NCI-H524 treated with DMSO at 0.1 percent for 48 hours (cell line): ENCODE data around the gene E2F1.

ENCODE experiments used
- DNase-seq: peaks from one replicate; lab custom pipeline; 2025; lab: John Stamatoyannopoulos, UW

E2F1 gene

DNA sequence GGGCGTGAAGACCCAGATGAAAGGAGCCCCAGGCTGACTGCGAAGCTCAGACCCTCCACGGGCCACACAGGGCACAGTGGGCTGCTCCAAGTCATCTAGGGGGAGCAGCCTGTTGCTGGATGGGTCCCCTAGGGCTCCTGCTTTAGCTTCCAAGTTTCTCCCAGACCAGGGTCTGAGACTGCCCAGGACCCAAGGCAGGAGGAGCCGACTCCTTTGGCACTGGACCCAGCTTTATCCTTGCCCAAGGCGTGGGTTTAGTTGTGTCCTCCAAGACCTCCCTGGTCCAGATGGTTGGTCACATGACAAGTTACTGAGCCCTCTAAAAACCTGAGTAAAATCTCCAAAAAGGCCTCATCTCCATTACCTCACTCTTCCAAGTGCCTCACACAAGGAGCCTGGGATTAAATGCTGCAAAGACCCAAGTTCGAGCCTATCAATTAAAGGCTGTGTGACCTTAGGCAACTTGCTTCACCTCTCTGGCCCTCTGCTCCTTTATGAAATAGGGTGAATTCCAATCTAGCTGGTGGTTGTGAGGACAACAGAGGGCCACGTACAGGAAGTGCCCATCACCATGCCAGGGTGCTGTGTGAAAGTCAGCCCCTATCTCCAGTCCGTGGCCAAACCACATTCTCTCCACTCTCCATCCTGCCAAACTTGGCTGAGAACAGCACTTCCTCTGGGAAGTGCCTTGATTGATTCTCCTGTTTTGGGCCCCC is 14.5 kb downstream of the E2F1 start:
- no peak for DNase-seq

DNA sequence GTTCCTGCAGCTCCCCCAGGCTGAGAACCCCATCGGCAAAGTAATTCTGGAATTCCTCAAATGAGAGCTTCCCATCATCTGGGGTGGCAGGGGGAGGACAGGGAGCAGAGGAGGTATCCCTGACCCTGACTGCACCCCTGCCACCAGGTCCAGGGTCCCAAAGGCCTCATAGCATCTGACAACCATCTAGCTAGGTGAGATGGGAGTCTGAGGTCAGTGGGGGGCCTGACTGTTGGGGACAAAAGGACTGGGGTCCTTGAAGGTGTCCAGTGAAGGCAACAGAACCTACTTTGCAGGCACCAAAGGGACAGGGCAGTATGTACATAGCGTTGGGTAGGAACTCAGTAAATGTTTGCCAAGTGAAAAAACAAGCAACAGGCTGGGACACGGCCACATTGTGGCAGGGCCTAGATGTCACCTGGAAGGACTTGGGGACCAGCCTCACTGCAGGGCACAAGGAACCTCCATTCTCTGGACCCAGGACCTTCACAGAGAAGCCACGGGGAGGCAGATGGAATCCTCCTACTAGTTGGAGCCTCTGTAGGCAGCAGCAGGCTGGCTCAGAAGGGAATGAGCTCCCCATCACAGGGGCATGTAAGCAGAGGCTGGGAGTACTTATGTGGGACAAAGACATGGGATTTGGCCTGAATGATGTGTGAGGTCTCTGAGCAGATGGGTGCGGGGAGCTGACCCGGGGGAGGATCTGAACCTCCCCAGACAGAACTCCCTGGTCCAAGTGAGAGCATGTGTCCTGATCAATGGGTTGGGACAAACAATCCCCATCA is 15.3 kb downstream of the E2F1 start:
- no peak for DNase-seq

DNA sequence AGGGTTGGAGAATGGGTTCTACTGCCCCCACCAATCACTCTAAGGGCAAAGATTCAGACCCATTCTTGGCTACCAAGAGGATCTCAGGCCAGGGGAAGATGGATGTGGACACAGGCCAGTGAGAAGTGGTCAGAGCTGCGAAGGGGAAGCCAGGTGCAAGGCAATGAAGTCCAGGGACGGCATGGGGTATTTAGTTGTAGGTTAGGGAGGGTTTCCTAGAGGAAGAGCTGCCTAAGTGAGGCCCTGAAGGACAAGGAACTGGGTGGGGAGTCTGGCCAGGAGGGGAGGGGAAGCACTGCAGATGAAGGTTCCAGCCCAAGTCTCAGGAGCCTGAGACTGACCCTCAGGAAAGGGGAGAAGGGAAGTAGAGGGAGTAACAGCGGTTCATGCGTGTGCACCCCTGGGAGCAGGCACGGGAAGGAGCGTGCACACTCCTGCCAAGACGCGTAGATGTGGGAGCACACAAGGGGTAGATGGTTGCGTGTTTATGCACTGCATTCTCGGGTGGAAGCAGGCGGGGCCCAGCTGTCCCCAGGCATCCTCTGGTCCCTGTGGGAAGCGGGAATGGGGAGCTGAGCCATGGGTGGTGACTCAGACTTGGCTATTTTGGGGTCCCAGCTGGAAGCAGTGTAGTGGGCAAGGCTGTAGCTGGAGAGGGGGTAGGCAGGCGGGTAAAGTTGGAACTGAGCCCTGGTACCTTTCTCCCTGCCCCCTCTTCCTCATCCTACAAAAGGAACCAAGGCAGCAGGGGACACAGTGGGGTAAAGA is 16.1 kb downstream of the E2F1 start:
- no peak for DNase-seq

DNA sequence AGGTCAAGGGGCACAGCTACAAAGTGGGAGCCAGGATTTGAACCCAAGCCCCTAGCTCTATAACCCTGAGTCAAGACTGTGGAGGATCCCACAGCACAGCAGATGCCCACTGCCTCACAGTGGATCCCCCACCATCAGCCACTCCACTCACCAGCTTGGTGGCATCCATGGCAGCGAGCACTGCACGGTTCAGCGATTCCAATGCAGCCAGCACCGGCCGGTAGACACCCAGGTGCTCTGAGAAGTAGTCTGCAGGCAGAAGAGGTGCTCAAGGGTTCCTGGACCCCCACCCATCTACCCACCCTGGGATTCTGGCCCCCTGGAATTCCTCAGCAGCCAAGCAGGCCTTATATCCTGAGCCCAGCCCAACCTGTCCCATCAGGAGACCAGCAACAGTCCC is 17.0 kb downstream of the E2F1 start:
- DNase-seq = no peak

DNA sequence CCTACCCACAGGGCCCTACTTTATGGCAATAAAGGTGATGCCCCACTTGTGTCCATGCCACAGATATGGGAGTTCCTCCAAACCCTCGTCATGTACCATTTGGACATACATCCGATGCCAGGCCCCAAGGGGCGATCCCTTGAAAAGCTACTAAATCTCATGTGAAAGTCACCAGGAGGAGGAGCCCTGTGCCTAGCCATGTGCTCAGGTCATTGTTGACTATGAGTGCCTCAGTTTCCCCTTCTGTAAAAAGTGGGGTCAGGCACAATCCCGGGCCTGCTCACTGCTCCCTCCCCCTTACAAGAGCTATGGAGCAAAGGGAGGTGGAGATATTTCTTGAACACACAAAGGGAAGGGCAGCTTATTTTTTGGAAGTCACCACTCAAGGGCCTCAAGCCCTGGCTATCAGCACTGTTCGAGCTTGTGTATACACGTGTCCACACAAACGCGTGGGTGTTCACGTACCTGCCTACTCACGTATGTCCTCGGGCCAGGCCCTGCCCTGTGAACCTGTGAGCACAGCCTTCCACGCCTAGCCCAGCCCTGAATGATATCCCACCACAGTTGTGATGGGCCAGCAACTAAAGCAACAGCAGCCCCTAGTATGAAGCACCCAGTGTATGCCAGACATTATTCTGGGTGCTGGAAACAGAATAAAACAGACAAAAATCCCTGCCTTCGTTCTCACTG is 17.6 kb downstream of the E2F1 start:
- no peak for DNase-seq

DNA sequence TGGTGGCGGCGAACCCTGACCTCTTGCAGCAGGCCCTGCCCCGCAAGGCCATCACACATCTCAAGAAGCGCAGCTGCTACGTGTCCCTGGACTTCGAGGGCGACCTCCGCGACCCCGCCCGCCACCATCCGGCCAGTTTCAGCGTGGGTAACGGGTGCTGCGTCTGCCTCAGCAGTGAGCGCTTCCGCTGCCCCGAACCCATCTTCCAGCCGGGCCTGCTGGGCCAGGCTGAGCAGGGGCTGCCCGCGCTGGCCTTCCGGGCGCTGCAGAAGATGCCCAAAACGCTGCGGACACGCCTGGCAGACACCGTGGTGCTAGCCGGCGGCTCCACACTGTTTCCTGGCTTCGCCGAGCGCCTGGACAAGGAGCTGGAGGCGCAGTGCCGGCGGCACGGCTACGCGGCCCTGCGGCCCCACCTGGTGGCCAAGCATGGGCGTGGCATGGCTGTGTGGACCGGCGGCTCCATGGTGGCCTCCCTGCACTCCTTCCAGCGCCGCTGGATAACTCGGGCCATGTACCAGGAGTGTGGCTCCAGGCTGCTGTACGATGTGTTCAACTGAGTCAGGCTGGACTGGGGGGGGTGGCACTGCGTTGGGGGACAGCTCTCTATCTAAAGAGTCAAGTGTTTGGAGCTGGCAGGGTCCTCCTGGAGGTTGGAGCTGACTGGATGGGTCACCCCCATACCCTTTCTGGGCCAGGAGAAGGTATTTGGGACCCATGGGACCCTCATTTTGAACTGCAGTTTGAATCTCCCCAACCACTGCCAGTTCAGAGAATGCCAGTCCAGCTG is 18.3 kb downstream of the E2F1 start:
- no peak for DNase-seq

DNA sequence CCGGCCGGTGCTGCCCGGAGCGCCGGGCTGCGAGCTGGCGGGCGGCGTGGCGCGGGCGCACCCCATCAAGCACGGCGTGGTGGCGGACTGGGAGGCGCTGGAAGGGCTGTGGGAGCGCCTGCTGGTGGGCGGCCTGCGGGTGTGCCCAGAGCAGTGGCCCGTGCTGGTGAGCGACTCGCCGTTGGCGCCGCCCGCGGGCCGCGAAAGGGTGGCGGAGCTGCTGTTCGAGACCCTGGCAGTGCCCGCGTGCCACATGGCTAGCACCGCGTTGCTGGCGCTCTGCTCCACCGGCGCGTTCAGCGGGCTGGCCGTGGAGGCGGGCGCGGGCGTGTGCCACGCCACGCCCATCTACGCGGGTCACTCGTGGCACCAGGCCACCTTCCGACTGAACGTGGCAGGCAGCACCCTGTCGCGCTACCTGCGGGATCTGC is 18.9 kb downstream of the E2F1 start:
- no peak for DNase-seq

DNA sequence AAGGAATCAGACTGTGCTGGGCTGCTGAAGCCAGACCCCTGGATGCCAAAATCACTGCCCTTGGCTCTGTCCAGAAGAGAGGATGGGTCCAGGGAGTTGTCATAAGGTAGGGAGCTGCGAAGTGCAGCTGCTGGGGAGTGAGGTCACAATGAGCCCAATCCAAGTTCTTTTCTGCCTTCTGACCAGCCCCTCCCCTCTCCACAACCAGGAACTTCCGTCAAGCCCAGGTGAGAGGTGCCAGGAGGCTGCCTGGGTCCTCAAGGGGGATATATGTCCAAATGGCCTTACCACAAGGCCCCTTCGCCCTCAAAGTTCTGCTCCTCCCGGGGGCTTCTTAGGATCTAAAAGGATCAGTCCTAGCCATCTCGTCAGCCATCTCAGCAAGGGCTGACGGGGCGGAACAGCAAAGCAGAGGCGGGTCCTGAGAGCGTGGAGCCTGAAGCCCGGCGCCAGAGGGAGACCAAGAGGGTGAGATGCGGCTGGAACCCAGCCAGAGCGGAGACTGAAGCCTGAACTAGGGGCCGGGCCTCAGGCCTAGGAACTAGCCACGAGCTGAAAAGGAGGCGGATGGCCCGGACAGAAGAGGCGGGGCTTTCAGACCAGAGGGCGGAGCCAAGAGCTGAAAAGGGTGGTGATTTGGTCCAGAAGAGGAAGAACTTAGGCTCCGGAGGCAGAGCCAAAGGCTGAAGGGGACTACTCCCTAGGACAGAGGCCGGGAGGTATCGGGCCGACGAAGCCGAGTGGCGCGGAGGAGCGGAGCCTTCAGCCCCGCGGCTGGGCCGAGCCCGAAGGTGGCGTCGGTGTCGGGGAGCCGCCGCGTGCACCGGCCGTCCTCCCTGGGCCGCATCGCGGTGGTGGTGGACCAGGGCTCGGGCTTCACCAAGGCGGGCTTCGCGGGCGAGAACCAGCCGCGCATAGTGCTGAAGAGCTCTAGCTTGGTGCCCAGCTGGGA is 19.6 kb downstream of the E2F1 start, which contains the start of gene ACTL10:
Gene ACTL10, plus strand, starts transcription at position 651 of the 952 bp plus-strand sequence. CDS start 555 bp downstream, outside the sequence.
- DNase-seq = no peak

DNA sequence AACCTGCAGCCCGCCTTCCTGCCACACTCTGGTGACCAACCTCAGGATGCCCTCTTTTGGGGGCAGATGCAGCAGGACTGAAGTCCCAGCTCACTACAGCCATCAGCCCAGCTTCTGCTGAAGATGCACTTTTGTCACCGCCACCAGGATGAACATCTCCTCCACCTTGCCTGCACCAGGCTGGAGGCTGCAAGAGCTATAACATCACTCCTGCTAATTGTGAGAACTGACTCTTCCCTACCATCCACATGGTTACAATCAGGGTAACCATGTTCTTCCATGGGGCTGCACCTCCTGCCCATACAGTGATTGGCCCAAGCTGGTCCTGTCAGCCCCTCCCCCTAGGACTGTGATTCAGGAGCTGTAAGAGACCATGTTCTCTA is 21.4 kb downstream of the E2F1 start:
- DNase-seq = no peak

DNA sequence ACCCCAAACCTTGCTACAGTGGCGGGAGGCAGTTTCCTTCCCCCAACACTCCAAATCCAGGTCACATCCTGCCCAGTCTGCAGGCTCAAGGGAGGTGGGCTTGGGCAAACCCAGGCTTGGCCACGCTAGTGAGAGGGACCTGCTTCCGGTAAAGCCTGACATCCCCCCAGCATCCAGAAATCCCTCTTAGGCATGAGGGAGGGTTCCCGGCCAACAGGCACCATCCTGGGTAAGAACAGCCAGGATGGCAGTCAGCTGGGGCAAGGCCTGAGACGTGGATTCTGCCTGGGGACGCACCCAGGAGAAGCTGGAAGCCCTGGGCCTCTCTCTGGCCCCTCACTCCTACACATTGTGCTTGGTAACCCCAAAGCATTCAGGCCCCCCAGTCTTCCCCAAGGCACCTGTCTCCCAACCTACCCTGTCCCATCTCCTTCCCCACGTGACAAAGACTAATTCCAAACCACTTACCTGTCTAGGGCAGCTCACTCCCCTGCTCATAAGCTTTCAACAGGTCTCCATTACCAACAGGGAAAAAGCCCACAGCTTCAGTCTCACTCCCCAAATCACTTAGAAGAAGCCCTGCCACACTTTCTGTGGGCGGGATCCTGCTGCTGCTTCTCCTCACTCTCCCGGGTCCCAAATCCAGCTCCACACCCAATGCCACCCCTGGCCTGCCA is 22.0 kb downstream of the E2F1 start:
- no peak for DNase-seq

DNA sequence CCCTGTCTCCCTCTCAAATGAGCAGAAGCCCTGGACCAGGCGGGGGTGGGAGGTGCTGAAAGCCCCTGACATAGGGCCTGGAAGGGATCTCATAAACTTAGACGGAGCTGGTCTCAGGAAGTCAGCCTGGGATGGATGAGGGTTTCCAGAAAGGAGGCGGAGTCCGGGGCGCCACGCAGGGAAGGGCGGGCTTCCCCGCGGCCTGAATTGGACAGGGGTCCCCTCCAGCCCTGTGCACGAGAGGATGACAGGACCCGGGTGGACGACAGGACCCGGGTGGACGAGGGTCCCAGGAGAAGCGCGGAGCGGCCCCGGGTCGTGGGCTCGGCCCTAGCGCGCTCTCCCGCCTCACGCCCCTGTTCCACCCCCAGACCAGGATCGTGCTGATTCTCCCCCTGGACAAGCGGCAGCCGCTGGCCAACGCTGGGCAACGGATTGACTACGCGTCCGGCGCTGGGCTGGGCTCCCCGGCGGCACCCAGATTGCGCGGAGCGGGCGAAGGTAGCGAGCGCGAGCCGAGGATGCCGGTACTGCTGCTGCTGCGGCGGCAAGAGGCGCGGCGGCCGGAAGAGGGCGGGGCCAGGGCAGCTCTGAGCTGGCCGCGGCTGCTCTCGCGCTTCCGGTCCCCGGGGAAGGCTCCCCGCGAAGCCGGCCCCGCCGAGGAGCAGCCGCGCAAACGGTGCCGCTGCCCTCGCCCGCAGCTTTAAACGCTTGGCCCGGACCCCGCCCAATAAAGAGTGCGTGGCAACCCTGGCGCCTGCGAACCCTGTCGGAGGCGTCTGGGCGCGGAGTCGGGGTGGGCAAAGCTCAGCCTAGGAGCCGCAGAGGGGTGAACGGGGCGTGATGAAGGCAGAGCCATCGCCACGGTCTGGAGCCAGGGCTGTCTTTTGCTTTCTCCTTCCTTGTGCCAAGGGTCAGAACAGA is 22.8 kb downstream of the E2F1 start:
- DNase-seq = peak; percentile 43

DNA sequence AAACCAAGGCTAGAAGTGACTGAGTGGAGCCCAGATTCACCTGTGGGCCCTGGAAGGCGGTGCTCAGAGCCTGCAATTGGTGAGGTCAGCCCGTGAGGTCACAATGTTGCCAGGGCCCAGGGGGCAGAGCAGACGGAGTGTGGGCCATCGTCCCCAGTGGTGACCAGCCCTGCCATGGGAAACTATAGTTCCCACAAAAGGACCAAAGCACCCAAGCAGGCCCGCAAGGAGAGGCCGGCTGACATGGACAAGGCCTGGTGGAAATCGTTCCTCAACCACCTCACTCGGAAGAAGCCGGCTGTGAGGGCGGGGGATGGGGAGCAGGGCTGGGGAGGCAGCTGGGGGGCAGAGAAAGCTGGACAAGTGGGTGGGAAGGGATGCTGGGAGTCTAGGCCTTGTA is 24.0 kb downstream of the E2F1 start, which contains the start of gene C20orf144:
Gene C20orf144, plus strand, starts transcription at position 156 of the 400 bp plus-strand sequence. Its CDS starts 19 bp downstream, at position 175.
- no peak for DNase-seq

DNA sequence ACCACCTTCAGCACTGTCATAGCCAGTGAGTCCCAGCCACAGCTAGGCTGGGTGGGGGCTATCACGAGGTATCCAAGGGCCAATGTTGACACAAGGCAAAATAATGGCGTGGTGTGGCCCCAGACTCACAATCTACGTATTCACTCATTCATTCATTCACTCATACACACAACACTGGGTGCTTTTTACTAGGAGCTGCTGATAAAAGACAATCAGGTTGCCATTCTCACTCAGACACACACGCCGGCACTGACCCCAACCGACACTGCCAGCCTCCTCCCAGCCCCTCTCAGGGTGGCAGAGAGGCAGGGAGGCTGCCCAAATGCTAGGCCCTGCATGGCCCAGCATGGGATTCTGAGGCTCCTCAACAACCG is 25.5 kb downstream of the E2F1 start:
- DNase-seq = no peak

DNA sequence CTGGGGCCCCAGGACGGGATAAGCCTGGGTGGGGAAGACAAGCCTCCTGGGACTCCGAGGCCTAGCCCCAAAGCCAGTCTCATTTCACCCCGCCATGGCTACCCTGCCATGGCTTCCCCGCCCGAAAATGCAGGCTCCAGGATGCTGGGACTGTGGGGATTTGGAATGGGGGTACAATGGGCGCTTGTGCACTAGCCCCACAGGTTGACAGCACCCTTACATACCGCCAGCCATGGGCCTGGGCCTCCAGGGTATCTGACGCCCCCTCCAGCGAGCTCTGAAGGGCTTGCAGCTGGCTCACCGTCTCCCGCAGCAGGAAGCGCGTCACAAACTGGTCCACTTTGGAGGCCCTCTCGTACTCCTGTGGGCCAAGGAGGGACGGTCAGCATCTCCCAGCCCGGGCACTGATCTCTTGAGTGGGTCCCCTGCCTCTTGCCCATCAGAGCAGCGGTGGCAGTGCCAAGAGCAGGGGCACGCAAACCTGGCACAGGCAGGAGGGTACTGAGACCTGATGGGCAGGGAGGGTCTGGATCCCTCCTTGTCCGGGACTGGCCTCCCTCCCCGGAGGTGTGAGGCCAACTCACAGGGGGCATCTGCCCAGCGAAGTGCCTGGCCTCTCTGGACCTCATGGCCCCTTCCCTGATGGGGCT is 26.0 kb downstream of the E2F1 start:
- no peak for DNase-seq

DNA sequence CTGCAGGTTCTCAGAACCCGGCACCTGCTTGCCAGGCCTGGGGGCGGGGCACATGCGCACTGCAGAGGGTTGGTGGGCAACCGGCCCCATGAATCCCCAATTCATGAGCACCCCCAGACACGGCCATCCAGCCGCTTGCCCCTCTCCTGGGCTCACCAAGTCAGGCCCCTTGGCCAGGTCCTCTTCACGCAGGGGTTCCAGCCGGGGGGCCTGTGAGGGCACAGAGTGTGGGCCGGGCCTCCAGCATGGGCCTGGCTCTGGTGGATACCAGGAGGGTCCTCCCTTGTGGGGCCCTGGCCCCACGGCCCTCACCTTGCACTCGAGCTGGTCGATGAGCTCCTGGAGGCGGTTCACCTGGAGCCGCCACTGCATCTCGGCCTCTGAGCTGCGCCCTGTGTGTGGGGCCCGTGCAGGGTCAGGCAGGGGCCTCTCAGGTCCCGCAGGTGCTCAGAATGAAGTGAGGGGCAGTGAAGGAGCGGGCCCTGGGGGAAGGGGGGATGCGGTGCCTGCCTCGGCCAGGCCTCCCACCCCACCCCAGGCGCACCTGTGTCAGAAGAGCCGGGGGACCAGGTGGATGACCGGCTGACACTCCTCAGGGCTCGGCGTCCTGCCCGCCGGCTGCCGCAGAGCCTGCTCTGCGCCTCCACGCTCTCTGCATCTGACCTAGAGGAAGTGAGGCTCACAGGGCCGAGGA is 26.7 kb downstream of the E2F1 start:
- DNase-seq = no peak

DNA sequence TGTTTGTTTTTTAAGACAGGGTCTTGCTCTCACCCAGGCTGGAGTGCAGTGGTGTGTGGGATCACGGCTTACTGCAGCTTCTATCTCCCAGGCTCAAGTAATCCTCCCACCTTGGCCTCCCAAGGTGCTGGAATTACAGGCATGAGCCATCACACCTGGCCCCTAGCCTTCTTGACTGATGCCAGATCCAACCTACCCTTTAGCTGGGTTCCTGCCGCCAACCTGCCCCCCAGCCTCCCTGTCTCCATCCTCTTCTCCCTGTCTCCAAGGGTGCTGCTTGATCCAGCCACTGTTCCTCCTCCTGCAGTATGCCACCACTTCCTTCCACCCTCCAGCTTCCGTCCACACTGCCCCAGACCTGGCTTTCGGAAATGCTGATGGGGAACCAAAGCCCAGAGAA is 27.3 kb downstream of the E2F1 start:
- no peak for DNase-seq

DNA sequence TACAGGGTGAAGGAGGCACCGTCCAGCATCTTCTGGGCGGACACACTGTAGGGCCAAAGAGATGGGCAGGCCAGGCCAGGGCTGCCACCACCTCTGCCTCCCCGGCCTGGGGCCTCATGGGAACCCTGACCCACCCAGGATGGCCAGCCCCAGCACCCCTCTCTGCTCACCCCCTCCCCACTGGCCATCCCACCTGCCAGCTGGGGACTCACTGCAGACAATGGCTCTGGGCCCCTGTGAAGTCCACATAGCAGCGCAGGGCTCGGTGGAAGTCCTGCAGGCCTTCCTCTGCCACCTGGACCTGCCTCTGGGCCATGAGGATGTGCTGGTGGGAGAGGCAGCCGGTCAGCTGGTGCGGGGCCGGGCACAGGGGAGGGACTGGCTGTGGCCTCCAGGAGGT is 27.7 kb downstream of the E2F1 start:
- DNase-seq = no peak
